HepG2 (cell line): ENCODE results near the gene DELE1. TPM values are rescaled to one million over a fixed set of nuclear protein-coding genes. Genes with fewer than 3 reads are reported as not detected.

ENCODE experiments used
- CC2D1A ChIP-seq: sonication (generic); formaldehyde crosslinking; IDR thresholded peaks from 2 replicates; pipeline ENCODE4 v1.8.1; 2023; ENCODE audit warnings: mild to moderate bottlenecking, missing genetic modification reagents
- LCORL ChIP-seq, 2 experiments: fragments of 450-650 bp in 1 of 2; sonication (generic) in 1 of 2; formaldehyde crosslinking in 1 of 2; IDR thresholded peaks; 2 replicates each; pipeline versions ENCODE4 v1.5.0 to v1.6.1; 2017 to 2020; ENCODE audit warnings: antibody characterized with exemption in 1 of 2, missing genetic modification reagents in 1 of 2
- NFKB2 ChIP-seq: sonication (generic); formaldehyde crosslinking; IDR thresholded peaks from 2 replicates; pipeline ENCODE4 v1.4.0; 2020; ENCODE audit warnings: missing genetic modification reagents, borderline replicate concordance
- NONO ChIP-seq, 2 experiments: fragments of 450-650 bp in 1 of 2; sonication (generic) in 1 of 2; formaldehyde crosslinking in 1 of 2; IDR thresholded peaks in 1 of 2; conservative IDR thresholded peaks in 1 of 2; 2 replicates each; pipeline versions ENCODE4 v1.6.1 to v1.8.0; 2017 to 2022; ENCODE audit warnings: mild to moderate bottlenecking in 1 of 2, missing genetic modification reagents in 1 of 2, moderate library complexity in 1 of 2
- NR2F6 ChIP-seq, 2 experiments: IDR thresholded peaks; 2 replicates each; pipeline ENCODE4 v1.6.1; 2016; ENCODE audit warnings: antibody characterized with exemption in 1 of 2, mild to moderate bottlenecking in 1 of 2
- NRL ChIP-seq: sonication (generic); formaldehyde crosslinking; IDR thresholded peaks from 2 replicates; pipeline ENCODE4 v1.5.0; 2020; ENCODE audit warnings: missing genetic modification reagents, mild to moderate bottlenecking, moderate library complexity, borderline replicate concordance
- PHF5A ChIP-seq: IDR thresholded peaks from one replicate; pipeline ENCODE4 v1.6.1; 2018; ENCODE audit warnings: low read depth, missing genetic modification reagents; ENCODE audit not compliant: unreplicated experiment
- RELA ChIP-seq: sonication (generic); formaldehyde crosslinking; IDR thresholded peaks from 2 replicates; pipeline ENCODE4 v1.4.0; 2020; ENCODE audit warnings: missing genetic modification reagents
- RFXAP ChIP-seq: sonication (generic); formaldehyde crosslinking; IDR thresholded peaks from 2 replicates; pipeline ENCODE4 v1.4.0; 2020; ENCODE audit warnings: missing genetic modification reagents, borderline replicate concordance
- RXRA ChIP-seq: sonication (generic); formaldehyde crosslinking; IDR thresholded peaks from 2 replicates; pipeline ENCODE4 v1.5.1; 2020; ENCODE audit warnings: missing genetic modification reagents
- SP140L ChIP-seq: sonication (generic); formaldehyde crosslinking; IDR thresholded peaks from 2 replicates; pipeline ENCODE4 v1.4.0; 2020; ENCODE audit warnings: missing genetic modification reagents, borderline replicate concordance
- SSRP1 ChIP-seq: IDR thresholded peaks from 2 replicates; pipeline ENCODE4 v1.6.1; 2016; ENCODE audit warnings: control low read depth
- TBX2 ChIP-seq: sonication (generic); formaldehyde crosslinking; IDR thresholded peaks from 2 replicates; pipeline ENCODE4 v1.5.0; 2020; ENCODE audit warnings: missing genetic modification reagents, mild to moderate bottlenecking, borderline replicate concordance
- YEATS4 ChIP-seq: sonication (generic); formaldehyde crosslinking; IDR thresholded peaks from 2 replicates; pipeline ENCODE4 v1.4.0; 2020; ENCODE audit warnings: missing genetic modification reagents, borderline replicate concordance
- ZBTB7B ChIP-seq: sonication (generic); formaldehyde crosslinking; IDR thresholded peaks from 2 replicates; pipeline ENCODE4 v1.4.0; 2020; ENCODE audit warnings: missing genetic modification reagents
- ZFP41 ChIP-seq: sonication (generic); formaldehyde crosslinking; IDR thresholded peaks from 2 replicates; pipeline ENCODE4 v1.4.0; 2020; ENCODE audit warnings: mild to moderate bottlenecking, missing genetic modification reagents, borderline replicate concordance
- ZNF280B ChIP-seq: sonication (generic); formaldehyde crosslinking; IDR thresholded peaks from 2 replicates; pipeline ENCODE4 v1.5.0; 2020; ENCODE audit warnings: missing genetic modification reagents, mild to moderate bottlenecking, borderline replicate concordance
- ZNF296 ChIP-seq: sonication (generic); formaldehyde crosslinking; conservative IDR thresholded peaks from 2 replicates; pipeline ENCODE4 v1.5.0; 2020; ENCODE audit warnings: mild to moderate bottlenecking, missing genetic modification reagents
- ZNF569 ChIP-seq: sonication (generic); formaldehyde crosslinking; IDR thresholded peaks from 2 replicates; pipeline ENCODE4 v1.5.0; 2020; ENCODE audit warnings: mild to moderate bottlenecking, missing genetic modification reagents, moderate library complexity, borderline replicate concordance
- polyA plus RNA-seq, 8 experiments: library from polyadenylated mRNA; depleted of rRNA in 3 of 8; stranded (reverse) in 7 of 8; unstranded in 1 of 8; fragments of >200 nt; fragmentation: Illumina TruSeq in 4 of 8; extraction: Trizol in 4 of 8; gene quantifications; 2 replicates each; pipeline versions ENCODE4 v1.2.1 to v1.2.3, GENCODE V29; 2011 to 2016; ENCODE audit warnings: low read depth in 4 of 8, missing spikeins in 1 of 8, mixed read lengths in 1 of 8; ENCODE audit not compliant: insufficient read depth in 1 of 8
- total RNA-seq, 5 experiments: library from RNA; depleted of rRNA; stranded (reverse); fragments of >200 nt; fragmentation: Illumina TruSeq; extraction: Trizol; gene quantifications; 2 replicates each; pipeline ENCODE4 v1.2.3, GENCODE V29; 2016; ENCODE audit warnings: low read depth in 1 of 5
- TF ChIP-seq, protein P1 (sequence below), 2 experiments: sonication (generic) in 1 of 2; formaldehyde crosslinking in 1 of 2; IDR thresholded peaks; 2 replicates each; pipeline versions ENCODE4 v1.5.1 to v1.6.1; 2011 to 2020; ENCODE audit warnings: borderline replicate concordance in 1 of 2, low read depth in 1 of 2, low read length in 1 of 2, mild to moderate bottlenecking in 1 of 2, missing genetic modification reagents in 1 of 2, moderate library complexity in 1 of 2
- TF ChIP-seq, protein P2 (sequence below): IDR thresholded peaks from 2 replicates; pipeline ENCODE4 v1.6.1; 2012; ENCODE audit warnings: inconsistent platforms
- TF ChIP-seq, protein P3 (sequence below): sonication (generic); formaldehyde crosslinking; IDR thresholded peaks from 2 replicates; pipeline ENCODE4 v1.4.0; 2020; ENCODE audit warnings: mild to moderate bottlenecking, missing genetic modification reagents

DELE1 gene
- total and polyA plus RNA-seq, 2 of the 13 experiments (the other 11 are each of a cell fraction or from before 2014, with no cell fraction given) = 57.5 to 90.3 TPM

GRCh38 chr5:141914199-141914743 lies 9.4 kb upstream of the DELE1 start (continued):
- peak; percentile 60; the same call in 1 of the 2 replicates for TF ChIP-seq ZNF280B (CRISPR knock-in tag)
- no peak for TF ChIP-seq ZNF569 (CRISPR knock-in tag)
- TF ChIP-seq ZNF296 (CRISPR knock-in tag) = no peak
- TF ChIP-seq NFKB2 = peak; percentile 63; the same call in 1 of the 2 replicates
- no peak for TF ChIP-seq SSRP1
- TF ChIP-seq, protein P1, sequence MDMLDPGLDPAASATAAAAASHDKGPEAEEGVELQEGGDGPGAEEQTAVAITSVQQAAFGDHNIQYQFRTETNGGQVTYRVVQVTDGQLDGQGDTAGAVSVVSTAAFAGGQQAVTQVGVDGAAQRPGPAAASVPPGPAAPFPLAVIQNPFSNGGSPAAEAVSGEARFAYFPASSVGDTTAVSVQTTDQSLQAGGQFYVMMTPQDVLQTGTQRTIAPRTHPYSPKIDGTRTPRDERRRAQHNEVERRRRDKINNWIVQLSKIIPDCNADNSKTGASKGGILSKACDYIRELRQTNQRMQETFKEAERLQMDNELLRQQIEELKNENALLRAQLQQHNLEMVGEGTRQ (IDR thresholded peaks at IDR 0.05; ENCODE audit: low read depth, low read length) = peak; percentile 36; the same call in 1 of the 2 replicates
- TF ChIP-seq, protein P1 (CRISPR knock-in tag; IDR thresholded peaks at IDR 0.05; ENCODE audit: borderline replicate concordance) = peak; percentile 70
- TF ChIP-seq RFXAP (CRISPR knock-in tag) = peak; percentile 75; the same call in 1 of the 2 replicates
- no peak for TF ChIP-seq LCORL (IDR thresholded peaks at IDR 0.05)
- TF ChIP-seq LCORL (CRISPR knock-in tag; IDR thresholded peaks at IDR 0.05) = peak; percentile 77; the same call in 1 of the 2 replicates
- no peak for TF ChIP-seq CC2D1A (CRISPR knock-in tag)
- peak; percentile 68; the same call in 1 of the 2 replicates for TF ChIP-seq ZBTB7B (CRISPR knock-in tag)
- no peak for TF ChIP-seq SP140L (CRISPR knock-in tag)
- TF ChIP-seq, protein P2, sequence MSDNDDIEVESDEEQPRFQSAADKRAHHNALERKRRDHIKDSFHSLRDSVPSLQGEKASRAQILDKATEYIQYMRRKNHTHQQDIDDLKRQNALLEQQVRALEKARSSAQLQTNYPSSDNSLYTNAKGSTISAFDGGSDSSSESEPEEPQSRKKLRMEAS = peak; percentile 78
- 0 out of 2 replicates have a peak, but pooled peaks have one; percentile 20 for TF ChIP-seq NR2F6 (IDR thresholded peaks at IDR 0.05)
- 0 out of 2 replicates have a peak, but pooled peaks have one; percentile 57 for TF ChIP-seq NR2F6 (CRISPR knock-in tag; IDR thresholded peaks at IDR 0.05)
- no peak for TF ChIP-seq NONO (IDR thresholded peaks at IDR 0.05)
- TF ChIP-seq NONO (CRISPR knock-in tag; conservative IDR thresholded peaks at IDR 0.05) = 0 out of 2 replicates have a peak, but pooled peaks have one; percentile 23
- TF ChIP-seq YEATS4 = peak; percentile 35; the same call in 1 of the 2 replicates
- TF ChIP-seq NRL = 0 out of 2 replicates have a peak, but pooled peaks have one; percentile 62
- TF ChIP-seq, protein P3, sequence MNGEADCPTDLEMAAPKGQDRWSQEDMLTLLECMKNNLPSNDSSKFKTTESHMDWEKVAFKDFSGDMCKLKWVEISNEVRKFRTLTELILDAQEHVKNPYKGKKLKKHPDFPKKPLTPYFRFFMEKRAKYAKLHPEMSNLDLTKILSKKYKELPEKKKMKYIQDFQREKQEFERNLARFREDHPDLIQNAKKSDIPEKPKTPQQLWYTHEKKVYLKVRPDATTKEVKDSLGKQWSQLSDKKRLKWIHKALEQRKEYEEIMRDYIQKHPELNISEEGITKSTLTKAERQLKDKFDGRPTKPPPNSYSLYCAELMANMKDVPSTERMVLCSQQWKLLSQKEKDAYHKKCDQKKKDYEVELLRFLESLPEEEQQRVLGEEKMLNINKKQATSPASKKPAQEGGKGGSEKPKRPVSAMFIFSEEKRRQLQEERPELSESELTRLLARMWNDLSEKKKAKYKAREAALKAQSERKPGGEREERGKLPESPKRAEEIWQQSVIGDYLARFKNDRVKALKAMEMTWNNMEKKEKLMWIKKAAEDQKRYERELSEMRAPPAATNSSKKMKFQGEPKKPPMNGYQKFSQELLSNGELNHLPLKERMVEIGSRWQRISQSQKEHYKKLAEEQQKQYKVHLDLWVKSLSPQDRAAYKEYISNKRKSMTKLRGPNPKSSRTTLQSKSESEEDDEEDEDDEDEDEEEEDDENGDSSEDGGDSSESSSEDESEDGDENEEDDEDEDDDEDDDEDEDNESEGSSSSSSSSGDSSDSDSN (CRISPR knock-in tag) = peak; percentile 82; the same call in 1 of the 2 replicates
- no peak for TF ChIP-seq RELA (CRISPR knock-in tag)
- TF ChIP-seq TBX2 = no peak
- no peak for TF ChIP-seq PHF5A (CRISPR knock-in tag)
- TF ChIP-seq RXRA (CRISPR knock-in tag) = peak; percentile 58
- peak; percentile 54; the same call in 1 of the 2 replicates for TF ChIP-seq ZFP41 (CRISPR knock-in tag)
